ENCODE data around the gene MYCN.

- TF ChIP-seq CTCF (IDR thresholded peaks at IDR 0.05; ENCODE audit: insufficient read depth, low read length, poor library complexity, severe bottlenecking) (no peak), EZH2phosphoT487 (conservative IDR thresholded peaks at IDR 0.05; ENCODE audit: low read length) (no peak)
Observed at GRCh38 chr2:15901808-15902130, 38.6 kb upstream of the MYCN start.
